ELR (cell line): Measurements from ENCODE around the gene ZNF418.
"Not testable (repeated sequence)": the region's sequence is repeated elsewhere in the genome, so short reads cannot be mapped to it uniquely, and the experiment has no call there.

Experiments
- DNase-seq: peaks from one replicate; pipeline ENCODE4 v3.0.0-alpha.2; 2015; ENCODE audit warnings: low read depth

ZNF418 gene

DNA sequence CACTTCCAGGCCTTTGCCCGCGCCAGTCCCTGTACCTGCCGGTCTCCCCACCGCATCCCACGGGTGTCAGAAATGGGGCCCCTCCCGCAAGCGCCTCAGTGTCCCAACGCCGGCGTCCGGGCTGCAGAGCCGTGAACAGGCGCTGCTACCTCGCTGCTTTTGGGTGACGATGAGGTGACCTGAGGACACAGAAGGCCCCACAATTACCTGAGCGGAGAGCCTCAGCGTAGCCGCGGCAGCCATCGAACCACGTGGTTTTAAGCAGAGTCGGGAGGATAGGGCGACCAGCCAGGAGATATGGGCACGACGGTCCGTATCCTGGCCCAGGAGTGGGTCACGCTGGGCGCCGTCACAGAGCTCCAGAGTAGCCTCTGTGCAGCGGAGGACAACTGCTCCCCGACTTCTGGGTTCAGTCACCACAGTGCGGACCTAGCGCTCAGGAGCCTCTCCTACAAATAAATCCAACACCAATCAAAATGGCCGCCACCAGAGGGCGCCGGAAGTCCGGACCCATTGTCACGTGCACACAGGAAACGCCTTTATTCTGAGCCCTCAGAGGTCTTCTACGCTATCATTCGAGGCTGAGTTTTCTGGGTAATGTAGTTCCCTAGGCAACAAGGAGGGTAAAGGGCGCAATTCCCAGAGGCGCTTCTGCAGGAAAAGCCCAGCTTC lies 46.5 kb downstream of the ZNF418 start, which contains the start of gene ZNF814:
Gene ZNF814 (minus strand): TSS at position 478 of the 672 bp plus-strand sequence. CDS start 235 bp downstream, at position 243.
- DNase-seq = peak; percentile 86

DNA sequence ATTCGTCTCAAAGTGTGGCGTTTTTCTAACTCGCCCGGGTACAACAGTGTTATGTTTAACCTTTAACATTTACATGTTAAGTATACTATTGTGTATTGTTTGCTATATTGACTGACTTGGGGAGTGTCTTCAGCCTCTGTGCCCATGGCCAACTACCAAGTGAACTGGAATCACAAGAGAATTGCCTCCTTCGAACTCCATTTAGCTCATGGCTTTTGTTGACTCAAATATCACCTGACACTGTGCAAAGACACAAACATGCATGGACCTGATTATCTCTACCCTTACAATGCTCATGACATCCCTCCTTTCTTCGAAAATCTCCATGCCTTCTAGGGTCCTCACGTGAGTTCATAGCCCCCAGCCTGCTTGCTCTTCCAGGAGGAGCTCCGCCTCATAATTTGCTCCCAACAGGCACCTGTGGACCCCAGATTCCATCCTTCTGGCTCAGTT lies 47.1 kb downstream of the ZNF418 start:
- DNase-seq = no peak

GRCh38 chr19:57887195-57887941 lies 47.8 kb downstream of the ZNF418 start:
- no peak for DNase-seq

DNA sequence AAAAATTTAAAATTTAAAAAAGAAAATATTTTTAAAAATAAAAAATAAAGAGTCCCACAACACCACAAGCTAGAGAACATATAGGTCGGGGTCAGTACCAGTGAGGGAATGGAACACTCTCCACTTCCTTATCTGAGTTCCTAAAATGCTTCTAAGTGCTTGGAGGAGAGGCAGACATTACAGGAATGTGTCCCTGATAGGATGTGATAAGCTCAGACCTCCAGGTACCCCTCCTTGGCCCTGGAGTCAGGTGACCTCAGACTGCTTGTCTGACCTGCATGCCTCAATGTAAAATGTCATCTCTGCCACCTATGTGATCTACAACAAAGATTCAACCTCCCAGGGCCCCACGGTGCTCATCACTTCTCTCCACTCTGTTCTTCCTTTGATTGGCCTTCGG lies 49.2 kb downstream of the ZNF418 start:
- DNase-seq = no peak

DNA sequence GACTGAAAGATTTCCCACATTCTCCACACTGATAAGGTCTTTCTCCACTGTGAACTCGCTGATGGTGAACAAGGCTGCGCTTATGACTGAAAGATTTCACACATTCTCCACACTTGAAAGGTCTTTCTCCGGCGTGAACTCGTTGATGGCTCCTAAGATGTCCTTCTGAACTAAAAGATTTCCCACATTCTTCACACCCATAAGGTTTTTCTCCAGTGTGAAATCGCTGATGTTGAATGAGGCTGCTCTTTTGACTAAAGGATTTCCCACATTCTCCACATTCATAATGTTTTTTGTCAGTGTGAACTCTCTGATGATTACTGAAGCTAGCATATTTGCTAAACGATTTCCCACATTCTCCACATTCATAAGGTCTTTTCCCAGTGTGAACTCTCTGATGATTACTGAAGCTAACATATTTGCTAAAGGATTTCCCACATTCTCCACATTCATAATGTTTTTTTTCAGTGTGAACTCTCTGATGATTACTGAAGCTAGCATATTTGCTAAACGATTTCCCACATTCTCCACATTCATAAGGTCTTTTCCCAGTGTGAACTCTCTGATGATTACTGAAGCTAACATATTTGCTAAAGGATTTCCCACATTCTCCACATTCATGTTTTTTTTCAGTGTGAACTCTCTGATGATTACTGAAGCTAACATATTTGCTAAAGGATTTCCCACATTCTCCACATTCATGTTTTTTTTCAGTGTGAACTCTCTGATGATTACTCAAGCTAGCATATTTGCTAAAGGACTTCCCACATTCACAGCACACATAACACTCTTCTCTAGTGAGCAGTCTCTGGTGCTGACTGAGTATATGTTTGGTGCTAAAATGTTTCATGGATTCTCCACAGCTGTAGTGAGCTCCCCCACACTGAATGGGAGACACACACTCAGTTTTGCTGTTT lies 61.1 kb downstream of the ZNF418 start:
- not testable (repeated sequence) for DNase-seq

- no peak for DNase-seq
Observed at GRCh38 chr19:57872450-57872849, 62.8 kb downstream of the ZNF418 start.
